AG04449 (cell line): ENCODE measurements around the gene MTO1.
"Not testable (repeated sequence)": the region's sequence is repeated elsewhere in the genome, so short reads cannot be mapped to it uniquely, and the experiment has no call there.

Experiments
- CTCF ChIA-PET: fragments of 350-600 bp; formaldehyde crosslinking; extraction: SDS; loops from one replicate; lab custom pipeline; 2021; ENCODE audit warnings: antibody characterized with exemption; lab: Yijun Ruan, JAX
- POLR2A ChIA-PET: fragments of 400-600, 350-600 bp; formaldehyde crosslinking; extraction: SDS; loops from one replicate; lab custom pipeline; 2020; ENCODE audit warnings: antibody characterized with exemption, inconsistent platforms; lab: Yijun Ruan, JAX
- DNase-seq: peaks from one replicate; pipeline ENCODE4 v3.0.0-alpha.2; 2010; ENCODE audit warnings: low read depth, low spot score
- H3K4me3 ChIP-seq: 2 replicates; pipeline ENCODE4 v1.5.1; 2011; ENCODE audit warnings: low read depth, mild to moderate bottlenecking, control low read depth, low read length
- TF ChIP-seq, protein P1 (sequence below): IDR thresholded peaks from one replicate; pipeline ENCODE4 v1.5.1; 2011; ENCODE audit warnings: mild to moderate bottlenecking, moderate library complexity, low read length, control low read depth, inconsistent platforms; ENCODE audit not compliant: insufficient read depth; ENCODE audit errors: missing control alignments

The MTO1 gene

DNA sequence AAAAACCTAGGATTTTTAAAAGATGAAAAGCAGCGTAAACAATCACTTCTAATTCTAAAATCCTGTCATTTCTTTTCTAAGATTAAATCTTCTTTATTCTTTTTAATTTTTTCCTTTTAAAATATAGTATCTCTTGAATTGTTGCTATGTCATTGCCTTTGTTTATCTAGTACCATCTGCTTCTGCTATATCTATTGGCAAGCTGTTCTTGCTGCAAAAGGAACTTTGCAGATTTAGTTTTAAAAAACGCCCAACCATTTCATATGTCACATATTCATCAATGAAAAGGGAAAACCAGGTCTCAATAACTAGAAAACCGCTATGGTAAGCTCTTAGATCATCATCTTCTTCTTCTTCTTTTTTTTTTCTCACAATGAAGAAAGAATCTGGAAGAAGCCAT lies 70.8 kb downstream of the MTO1 start:
- TF ChIP-seq, protein P1, sequence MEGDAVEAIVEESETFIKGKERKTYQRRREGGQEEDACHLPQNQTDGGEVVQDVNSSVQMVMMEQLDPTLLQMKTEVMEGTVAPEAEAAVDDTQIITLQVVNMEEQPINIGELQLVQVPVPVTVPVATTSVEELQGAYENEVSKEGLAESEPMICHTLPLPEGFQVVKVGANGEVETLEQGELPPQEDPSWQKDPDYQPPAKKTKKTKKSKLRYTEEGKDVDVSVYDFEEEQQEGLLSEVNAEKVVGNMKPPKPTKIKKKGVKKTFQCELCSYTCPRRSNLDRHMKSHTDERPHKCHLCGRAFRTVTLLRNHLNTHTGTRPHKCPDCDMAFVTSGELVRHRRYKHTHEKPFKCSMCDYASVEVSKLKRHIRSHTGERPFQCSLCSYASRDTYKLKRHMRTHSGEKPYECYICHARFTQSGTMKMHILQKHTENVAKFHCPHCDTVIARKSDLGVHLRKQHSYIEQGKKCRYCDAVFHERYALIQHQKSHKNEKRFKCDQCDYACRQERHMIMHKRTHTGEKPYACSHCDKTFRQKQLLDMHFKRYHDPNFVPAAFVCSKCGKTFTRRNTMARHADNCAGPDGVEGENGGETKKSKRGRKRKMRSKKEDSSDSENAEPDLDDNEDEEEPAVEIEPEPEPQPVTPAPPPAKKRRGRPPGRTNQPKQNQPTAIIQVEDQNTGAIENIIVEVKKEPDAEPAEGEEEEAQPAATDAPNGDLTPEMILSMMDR = no peak
- ChIA-PET POLR2A (interaction anchor here (1.7 kb wide), 1 partner anchor 11 kb away, joined by 7 read pairs; the partner anchor contains the start of gene EEF1A1), CTCF (interaction anchor here (0.8 to 1.9 kb wide), 3 partner anchors 10 to 16 kb away, joined by 3 to 5 read pairs (median 4); no protein-coding TSS in a partner anchor)
- no peak for DNase-seq
- no peak overlapping the region for H3K4me3 ChIP-seq

DNA sequence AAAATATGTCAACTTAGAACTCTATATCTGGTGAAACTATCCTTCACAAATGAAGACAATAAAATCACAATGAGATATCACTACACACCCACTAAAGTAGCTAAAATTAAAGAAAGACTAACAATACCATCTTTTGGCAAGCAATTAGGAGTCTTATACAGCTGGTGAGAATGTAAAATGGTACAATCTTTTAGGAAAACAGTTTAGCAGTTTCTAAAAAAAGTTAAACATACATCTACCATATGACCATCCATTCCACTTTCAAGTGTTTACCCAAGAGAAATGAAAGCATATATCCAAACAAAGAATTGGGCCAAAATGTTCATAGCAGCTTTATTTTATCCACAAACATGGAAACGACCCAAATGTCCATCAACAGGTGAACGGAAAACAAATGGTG lies 73.1 kb downstream of the MTO1 start:
- TF ChIP-seq, protein P1 = no peak
- DNase-seq = no peak
- ChIA-PET POLR2A (no interaction called here), CTCF (interaction anchor here (1.0 kb wide), 1 partner anchor 9 kb away, joined by 4 read pairs; no protein-coding TSS in a partner anchor)
- H3K4me3 ChIP-seq = no peak overlapping the region

DNA sequence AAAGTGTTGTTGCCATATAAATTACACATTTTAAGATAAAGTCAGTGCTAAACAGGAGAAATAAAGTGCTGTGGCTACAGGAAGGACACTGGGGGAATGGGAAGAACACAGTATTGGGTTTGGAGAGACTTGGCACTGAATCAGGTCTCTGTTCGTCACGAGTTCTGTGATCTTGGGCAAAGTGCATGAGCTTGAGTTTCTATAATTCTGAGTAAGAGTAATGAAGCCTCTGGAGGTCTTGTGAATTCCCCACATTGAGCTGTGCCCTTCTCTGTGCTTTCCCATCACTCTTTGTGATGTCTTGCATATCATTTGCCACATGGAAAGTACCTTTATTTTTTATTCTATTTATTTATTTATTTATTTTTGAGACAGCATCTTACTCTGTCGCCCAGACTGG lies 76.1 kb downstream of the MTO1 start:
- TF ChIP-seq, protein P1 = no peak
- DNase-seq = no peak
- ChIA-PET POLR2A (no interaction called here), CTCF (interaction anchor here (1.5 kb wide), 1 partner anchor 11 kb away, joined by 6 read pairs; no protein-coding TSS in a partner anchor)
- no peak overlapping the region for H3K4me3 ChIP-seq

DNA sequence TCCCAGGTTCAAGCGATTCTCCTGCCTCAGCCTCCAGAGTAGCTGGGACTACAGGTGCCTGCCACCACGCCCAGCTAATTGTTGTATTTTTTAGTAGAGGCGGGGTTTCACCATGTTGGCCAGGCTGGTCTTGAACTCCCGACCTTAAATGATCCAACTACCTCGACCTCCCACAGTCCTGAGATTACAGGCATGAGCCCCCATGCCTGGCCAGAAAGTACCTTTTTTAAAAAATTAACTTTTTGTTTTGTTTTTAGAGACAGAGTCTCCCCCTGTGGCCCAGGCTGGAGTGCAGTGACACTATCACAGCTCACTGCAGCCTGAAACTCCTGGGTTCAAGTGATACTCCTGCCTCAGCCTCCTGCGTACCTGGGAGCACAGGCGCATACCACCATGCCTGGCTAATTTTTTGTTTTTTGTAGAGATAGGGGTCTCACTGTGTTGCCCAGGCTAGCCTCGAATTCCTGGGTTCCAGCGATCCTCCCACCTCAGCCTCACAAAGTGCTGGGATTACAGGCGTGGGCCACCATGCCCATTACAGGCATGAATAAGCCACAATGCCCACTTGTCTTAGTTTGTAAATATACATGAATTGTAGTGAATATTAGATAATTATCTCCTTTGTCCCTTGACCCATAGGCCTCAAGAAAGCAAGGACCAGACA lies 76.7 kb downstream of the MTO1 start:
- TF ChIP-seq, protein P1 = no peak
- POLR2A ChIA-PET = no interaction called here
- H3K4me3 ChIP-seq = no peak overlapping the region
- CTCF ChIA-PET = interaction anchor here (1.5 kb wide), 1 partner anchor 11 kb away, joined by 6 read pairs; no protein-coding TSS in a partner anchor
- no peak for DNase-seq

DNA sequence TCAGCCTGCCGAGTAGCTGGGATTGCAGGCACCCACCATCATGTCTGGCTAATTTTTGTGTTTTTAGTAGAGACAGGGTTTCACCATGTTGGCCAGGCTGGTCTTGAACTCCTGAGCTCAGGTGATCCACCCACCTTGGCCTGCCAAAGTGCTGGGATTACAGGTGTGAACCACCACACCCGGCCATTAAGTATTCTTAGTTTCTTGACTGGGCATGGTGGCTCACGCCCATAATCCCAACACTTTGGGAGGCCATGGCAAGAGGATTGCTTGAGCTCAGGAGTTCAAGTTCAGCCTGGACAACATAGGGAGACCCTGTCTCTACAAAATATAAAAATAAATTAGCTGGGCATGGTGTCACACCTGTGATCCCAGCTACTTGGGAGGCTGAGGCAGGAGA lies 80.9 kb downstream of the MTO1 start:
- ChIA-PET CTCF (interaction anchor here (0.9 to 1.5 kb wide), 3 partner anchors 11 to 69 kb away, joined by 3 to 5 read pairs (median 3); no protein-coding TSS in a partner anchor), POLR2A (interaction anchor here (1.2 to 1.4 kb wide), 2 partner anchors 21 to 22 kb away, joined by 3 to 4 read pairs; partner anchors contain the start of gene EEF1A1)
- not testable (repeated sequence) for H3K4me3 ChIP-seq, DNase-seq

DNA sequence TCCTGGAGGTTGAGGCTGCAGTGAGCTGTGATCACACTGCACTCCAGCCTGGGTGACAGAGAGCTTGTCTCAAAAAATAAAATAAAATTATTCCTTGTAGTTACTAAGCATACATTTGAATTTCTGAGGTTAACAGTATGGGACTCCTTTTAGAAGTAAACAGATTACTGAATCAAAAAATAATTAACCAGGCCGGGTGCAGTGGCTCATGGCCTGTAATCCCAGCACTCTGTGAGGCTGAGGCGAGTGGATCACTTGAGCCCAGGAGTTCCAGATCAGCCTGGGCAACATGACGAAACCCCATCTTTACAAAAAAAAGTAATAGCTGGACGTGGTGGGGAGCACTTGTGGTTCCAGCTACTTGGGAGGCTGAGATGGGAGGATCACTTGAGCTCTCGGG lies 81.4 kb downstream of the MTO1 start:
- POLR2A ChIA-PET = interaction anchor here (1.2 to 1.4 kb wide), 2 partner anchors 22 to 23 kb away, joined by 3 to 4 read pairs; partner anchors contain the start of gene EEF1A1
- CTCF ChIA-PET = interaction anchor here (0.9 to 1.5 kb wide), 5 partner anchors 11 to 68 kb away, joined by 3 to 5 read pairs (median 4); no protein-coding TSS in a partner anchor
- DNase-seq = no peak

More for the DNA sequence above, 81.4 kb downstream of the MTO1 start:
- no peak overlapping the region for H3K4me3 ChIP-seq
- TF ChIP-seq, protein P1 = no peak
